ENCODE measurements around the gene RAB44.

RAB44 gene

DNA sequence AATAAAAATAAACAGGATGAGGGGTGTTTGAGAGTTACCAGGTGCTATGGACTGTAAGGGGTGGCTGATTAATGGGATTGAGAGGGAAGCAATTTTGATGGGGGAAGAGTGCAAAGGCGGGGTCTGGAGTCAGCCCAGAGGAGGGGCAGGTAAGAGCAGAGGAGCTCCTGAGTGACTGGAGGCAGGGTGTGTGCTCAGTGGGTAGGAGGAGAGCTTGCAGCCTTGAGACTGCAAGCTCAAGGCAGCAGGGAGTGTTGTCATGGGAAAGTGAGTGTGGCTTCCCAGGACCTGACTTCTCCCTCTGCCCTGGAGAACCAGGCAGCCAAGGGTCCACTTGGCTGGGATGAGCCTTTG lies 54.2 kb downstream of the RAB44 start:
- DNase-seq (ENCODE audit: low read depth), result no peak

DNA sequence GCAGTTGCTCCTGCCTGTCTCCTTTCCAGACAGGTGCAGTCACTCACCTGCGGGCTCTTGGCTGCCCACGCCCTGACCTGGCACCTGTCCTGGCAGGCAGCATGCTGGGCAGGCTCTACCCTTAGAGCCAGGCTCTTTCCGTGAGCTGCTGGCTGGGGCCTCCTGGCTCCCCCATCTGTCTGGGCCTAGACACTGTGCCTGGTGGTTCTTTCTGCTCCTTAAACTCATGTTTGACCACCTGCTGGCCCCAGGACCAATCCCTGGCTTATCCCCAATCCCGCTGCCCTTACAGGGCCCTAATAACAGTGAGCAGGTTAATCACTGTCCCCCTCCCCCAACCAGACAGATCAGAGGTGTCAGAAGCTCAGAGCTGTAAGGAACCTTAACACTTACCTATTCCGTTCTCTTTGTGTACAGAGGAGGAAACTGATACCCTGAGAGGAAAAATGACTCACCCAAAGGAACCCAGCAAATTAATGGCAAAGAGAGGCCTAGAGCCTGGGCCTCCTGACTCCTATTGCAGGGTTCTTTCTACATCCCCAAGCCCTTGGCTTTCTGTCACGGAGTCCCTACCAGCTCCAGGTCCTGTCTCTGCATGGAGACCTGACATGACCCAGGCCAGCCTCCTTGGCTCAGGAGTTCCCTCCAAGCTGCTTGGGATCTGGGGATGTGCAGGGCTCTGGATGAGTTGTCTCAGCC lies 54.7 kb downstream of the RAB44 start:
- no peak for DNase-seq (ENCODE audit: low read depth)

GRCh38 chr6:36752886-36753506 lies 55.4 kb downstream of the RAB44 start:
- no peak for DNase-seq (ENCODE audit: low read depth)

- no peak for DNase-seq (ENCODE audit: low read depth)
Measured at GRCh38 chr6:36753671-36754405, 56.2 kb downstream of the RAB44 start.

- DNase-seq (ENCODE audit: low read depth), result no peak
Measured at GRCh38 chr6:36754582-36755434, 57.2 kb downstream of the RAB44 start.

DNA sequence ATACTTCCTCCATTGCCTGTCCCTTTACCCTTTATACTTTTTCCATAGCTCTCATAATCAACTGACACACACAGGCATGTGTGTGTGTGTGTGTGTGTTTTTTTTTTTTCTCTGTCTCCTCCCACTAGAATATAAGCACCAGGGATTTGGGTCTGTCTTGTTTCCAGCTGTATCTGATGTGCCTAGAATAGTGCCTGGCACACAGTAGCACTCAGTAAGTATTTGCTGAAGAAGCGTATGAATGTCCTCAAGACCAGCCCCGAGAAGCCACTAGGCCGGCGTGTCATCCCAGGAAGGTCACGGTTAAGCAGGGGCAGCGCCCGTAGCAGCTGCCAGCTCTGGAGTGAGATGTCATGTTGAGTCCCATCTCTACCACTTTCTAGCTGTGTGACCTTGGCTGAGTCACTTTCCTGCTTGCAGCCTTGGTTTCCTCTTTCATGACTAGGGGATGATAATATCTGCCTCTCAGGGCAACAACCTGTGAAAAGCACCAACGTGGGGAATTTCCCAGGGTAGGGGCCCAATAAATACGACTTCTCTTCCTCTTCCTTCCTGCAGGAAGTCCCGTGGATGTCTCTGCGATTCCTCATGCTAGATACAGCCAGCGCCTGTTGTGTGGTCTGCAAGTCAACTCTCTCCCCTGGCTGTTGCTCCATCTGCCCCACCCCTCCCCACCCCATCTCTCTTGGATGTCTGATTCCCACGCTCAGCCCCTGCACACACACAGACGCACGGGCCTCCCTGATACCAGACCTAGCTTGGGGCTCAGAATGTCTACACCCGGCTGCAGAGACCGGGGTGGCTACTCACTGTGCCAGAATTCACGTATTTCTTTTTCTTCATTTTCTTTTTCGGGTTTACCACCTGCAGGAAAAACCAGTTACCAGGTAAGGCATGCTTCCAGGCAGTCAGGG lies 58.1 kb downstream of the RAB44 start:
- DNase-seq (ENCODE audit: low read depth), result peak; percentile 56

DNA sequence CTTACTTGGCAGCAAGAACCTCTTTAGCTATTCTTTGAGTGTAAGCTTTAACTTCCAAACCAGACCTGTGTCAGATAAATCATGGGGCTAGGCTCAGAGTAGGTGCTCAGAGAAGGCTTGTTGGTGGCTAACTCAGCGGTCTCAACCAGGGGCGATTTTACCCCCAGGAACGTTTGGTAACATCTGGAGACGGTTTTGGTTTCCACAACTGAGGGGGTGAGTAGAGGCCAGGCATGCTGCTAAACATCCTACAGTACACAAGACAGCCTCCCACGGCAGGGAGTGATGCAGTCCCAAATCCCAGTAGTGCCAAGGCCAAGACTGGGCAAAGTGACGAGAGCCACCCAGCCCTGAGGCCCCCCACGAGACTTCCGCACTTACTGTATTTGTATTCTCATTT lies 59.2 kb downstream of the RAB44 start:
- DNase-seq (ENCODE audit: low read depth), result no peak

DNA sequence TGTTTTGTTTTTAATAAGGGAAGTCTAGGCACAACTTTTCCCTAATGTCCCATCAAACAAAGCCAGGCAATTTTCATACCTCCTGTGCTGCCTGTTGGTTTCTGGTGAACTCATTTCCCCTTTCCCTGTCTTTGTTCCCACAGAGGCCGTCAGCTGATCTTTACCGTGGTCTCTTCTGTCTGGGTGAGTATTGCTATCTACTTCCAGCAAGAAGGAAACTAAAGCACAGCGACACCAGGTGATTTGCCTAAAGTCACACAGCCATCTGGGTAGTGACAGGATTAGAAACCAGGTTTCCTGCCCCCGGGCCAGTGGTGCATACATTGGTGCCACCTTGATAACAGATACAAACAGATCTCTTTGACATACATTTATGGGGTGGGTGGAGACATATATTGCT lies 59.6 kb downstream of the RAB44 start:
- peak; percentile 11 for DNase-seq (ENCODE audit: low read depth)

DNA sequence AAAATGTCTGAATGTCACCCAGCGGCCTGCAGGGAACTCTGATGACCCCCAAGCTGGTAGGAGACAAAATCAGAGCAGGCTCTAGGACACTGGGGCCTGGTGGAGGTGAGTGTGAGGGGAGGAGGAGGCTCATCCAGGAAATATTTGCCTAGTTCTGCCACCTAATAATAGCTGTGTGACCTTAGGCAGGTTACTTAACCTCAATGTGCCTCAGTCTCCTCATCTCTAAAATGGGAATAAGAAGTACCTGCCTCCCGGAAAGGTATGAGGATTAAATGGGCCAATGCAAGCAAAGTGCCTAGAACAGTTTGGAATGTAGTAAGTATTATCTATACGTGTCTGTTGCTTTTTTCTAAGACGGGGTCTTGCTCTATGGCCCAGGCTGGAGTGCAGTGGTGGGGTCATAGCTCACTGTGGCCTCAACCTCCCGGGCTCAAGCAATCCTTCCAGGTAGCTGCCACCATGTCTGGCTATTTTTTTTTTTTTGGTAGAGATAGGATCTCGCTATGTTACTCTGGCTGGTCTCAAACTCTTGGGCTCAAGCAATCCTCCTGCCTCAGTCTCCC lies 60.4 kb downstream of the RAB44 start:
- no peak for DNase-seq (ENCODE audit: low read depth)

DNA sequence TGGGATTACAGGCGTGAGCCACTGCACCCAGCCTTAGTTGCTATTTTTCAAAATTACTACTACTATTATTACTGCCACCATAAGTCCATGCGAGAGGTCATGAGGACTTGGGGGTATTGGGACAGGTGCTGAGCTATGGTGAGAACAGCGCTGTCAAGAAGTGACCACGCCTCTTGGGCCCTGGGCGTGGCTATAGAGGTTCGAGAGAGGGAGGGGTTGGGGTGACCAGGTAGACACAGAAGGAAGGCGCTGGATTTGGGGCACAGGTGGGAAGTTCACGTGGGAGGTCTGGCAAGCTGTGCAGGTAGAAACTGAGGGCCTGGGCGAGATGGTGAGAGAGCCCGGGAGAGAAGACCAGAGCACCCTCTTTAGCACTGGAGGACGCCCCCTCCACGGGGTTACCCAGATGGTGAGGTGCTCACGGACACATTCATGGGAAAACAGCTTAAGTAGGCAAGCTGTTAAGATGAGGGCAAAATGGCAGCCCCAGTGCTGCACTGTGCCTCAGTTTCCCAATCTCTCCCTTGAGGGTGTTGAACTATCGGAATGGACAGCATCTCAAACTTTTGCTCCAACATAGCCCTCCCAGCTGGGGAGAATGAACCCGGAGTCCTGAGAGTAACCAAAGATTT lies 61.0 kb downstream of the RAB44 start:
- DNase-seq (ENCODE audit: low read depth), result no peak

DNA sequence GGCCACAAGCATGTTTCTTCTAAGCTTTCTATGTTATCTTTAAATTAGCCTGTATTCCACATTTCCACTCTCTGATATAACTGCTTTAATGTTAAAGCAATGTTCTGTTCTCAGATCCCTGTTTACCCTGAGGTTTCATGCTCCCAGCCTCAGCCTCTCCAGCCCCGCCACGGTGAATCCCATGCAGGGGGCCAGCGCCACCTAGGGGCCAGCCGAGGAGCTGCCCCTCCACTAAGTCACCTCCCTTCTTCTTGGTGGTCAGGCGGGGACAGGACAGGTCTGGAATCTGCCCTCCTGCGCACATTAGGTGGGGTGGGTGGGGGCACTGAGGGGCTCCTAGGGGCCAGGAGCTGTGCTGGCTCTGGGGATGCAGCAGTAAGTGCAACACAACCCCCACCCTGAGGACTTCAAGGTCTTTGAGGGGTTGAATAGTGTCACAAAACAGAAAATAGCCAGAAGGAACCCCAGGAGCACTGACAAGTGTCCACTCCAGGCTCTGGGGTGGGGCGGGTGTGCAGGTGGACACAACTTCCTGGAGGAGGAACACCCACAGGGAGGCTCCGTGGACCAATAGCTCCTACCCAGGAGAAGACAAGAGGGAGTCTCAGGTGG lies 61.6 kb downstream of the RAB44 start:
- DNase-seq (ENCODE audit: low read depth), result peak; percentile 65

DNA sequence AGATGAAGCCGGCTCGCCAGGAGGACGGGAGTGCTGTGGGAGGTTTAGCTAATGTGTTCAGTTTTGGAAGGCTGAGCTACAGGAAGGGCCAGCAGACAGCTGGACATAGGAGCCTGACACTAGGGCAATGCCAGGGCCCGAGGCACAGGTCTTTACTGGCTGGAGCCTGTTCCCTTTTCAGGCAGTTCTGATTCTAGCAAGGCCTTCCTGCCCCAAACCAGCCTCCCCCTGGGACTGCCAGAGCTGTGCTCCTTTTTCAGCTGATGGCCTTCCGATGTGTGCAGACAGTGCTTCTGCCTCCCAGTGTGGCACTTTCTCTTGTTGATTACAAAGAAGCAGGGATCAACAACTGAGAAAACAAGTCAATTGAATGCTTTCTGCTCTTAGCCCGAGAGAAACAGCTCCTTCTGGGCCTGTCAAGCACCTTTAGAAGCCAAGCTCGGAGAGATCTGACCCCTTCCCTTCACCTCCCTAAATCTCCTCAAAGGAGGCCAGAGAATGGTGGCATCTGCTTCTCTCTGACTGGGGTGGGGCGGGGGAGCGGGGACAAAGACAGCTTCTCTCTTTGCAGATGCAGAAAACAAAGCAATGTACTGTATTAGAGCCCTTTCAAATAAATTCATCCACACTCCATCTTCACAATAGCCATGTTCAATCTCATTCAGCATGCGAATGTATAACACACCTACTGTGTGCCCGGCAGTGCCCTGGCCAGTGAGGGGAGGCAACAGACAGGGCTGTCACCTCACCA lies 63.2 kb downstream of the RAB44 start:
- DNase-seq (ENCODE audit: low read depth), result no peak

- no peak for DNase-seq (ENCODE audit: low read depth)
Measured at GRCh38 chr6:36762123-36762522, 64.5 kb downstream of the RAB44 start.

DNA sequence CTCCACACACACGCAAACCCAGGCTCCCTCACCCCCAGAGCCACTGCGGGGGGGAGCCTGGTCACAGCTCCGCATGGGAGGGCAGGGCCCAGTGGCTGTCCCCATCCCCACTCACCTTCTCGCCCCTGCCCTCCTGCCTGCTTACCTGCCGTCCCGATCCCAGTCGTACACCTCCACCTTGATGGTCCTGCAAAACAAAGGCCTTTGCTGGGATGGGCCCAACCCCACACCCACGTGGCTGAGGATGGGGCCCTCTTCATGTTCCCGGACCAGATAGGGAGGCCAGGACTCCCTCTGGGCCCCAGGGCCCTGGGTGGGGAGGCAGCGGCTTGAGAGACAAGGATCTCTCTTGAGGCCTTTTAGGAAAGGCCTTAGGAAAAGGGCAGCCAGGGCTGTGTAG lies 67.6 kb downstream of the RAB44 start:
- DNase-seq (ENCODE audit: low read depth), result no peak

GRCh38 chr6:36765594-36766398 lies 68.2 kb downstream of the RAB44 start:
- peak; percentile 71 for DNase-seq (ENCODE audit: low read depth)

DNA sequence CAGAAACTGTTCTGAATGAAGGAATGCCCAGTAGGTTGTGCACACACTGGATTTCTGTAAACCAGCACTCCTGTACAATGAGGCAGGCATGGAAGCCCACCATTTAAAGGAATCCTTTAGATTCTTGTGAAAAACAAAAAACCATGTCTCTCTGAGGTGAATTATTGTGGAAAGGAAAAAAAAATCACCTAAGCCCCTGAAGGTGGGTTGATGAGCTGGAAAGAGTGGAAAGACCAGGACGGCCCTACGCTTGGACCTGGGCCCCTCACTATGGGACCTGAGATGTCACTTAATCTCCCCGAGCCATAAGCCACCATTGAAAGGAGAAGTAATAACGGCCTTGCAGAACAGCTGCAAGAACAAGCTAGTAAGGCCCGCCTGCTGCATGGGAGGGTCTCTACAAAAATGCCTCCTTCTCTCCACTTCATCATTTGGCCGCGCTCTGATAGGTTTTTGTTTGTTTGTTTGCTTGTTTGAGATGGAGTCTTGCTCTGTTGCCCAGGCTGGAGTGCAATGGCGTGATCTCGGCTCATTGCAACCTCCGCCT lies 68.8 kb downstream of the RAB44 start:
- no peak for DNase-seq (ENCODE audit: low read depth)

- no peak for DNase-seq (ENCODE audit: low read depth)
Measured at GRCh38 chr6:36769183-36769675, 71.6 kb downstream of the RAB44 start.
